Stimulated activated CD8-positive, alpha-beta memory T cell treated with anti-CD3 and anti-CD28 coated beads, Interleukin-2, amount 100 ng/mL, for 48 hours (primary cell): Measurements from ENCODE around the gene CHAC1.
A peak's percentile ranks its signal among the peaks of the same experiment; 100 is the strongest.
"Not testable (repeated sequence)": the region's sequence is repeated elsewhere in the genome, so short reads cannot be mapped to it uniquely, and the experiment has no call there.

Experiments
- DNase-seq, 2 donors: peaks; one replicate each; pipeline ENCODE4 v3.0.0-alpha.2; 2020; ENCODE audit warnings: low read depth in 2 of 2

Gene CHAC1

DNA sequence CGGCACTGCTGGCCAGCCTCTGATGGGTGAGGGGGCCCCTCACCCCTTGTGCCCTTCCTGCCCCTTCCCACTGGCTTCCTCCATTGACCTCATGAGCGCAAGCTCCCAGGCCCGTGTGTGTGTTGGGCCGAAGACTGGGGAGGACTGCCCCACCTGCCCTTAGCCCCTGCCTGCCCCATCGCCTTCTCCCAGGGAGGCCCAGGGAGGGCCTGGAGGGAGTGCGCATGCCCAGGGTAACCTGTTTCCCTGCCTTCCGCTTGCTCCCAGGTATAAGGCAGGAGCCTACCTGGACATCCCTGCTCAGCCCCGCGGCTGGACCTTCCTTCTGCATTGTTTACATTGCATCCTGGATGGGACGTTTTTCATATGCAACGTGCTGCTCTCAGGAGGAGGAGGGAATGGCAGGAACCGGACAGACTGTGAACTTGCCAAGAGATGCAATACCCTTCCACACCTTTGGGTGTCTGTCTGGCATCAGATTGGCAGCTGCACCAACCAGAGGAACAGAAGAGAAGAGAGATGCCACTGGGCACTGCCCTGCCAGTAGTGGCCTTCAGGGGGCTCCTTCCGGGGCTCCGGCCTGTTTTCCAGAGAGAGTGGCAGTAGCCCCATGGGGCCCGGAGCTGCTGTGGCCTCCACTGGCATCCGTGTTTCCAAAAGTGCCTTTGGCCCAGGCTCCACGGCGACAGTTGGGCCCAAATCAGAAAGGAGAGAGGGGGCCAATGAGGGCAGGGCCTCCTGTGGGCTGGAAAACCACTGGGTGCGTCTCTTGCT, 15.3 kb upstream of the CHAC1 start:
- DNase-seq, result no peak

DNA sequence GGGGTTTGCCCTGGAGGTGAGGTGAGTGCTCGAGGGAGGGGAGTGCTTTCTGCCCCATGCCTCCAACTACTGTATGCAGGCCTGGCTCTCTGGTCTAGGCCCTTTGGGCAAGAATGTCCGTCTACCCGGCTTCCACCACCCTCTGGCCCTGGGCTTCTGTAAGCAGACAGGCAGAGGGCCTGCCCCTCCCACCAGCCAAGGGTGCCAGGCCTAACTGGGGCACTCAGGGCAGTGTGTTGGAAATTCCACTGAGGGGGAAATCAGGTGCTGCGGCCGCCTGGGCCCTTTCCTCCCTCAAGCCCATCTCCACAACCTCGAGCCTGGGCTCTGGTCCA, 14.8 kb upstream of the CHAC1 start:
- DNase-seq, result no peak

DNA sequence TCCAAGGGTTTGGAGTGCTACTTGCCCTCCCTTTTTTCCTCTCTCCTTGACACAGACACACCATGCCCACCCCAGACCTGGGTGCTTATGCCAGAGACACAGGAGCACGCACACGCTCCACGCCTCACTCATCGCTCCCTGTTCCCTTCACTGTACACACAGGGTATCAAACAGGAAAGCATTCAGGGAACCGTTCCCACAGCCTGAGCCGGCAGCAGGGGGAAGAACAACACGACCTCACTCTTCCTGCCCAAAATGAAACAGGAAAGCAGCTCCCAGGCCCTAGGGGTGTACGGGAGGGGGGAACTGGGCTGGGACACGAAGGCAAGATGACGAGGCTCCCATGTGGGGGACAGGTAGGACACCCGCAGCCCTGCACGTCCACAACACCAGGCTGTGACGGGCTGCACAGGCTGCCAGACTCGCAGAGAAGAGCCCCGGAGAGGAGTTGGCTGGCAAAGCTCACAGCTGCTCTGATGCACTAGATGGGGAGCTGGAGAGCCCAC, 12.9 kb upstream of the CHAC1 start:
- DNase-seq, result no peak

- DNase-seq, result no peak
Measured at GRCh38 chr15:40941068-40941527, 12.2 kb upstream of the CHAC1 start.

- DNase-seq, result peak; percentile 57 to 59
Measured at GRCh38 chr15:40941528-40942336, 11.5 kb upstream of the CHAC1 start.

GRCh38 chr15:40942337-40942854, 10.9 kb upstream of the CHAC1 start:
- no peak for DNase-seq

- DNase-seq, result no peak
Measured at GRCh38 chr15:40942878-40943277, 10.4 kb upstream of the CHAC1 start.

DNA sequence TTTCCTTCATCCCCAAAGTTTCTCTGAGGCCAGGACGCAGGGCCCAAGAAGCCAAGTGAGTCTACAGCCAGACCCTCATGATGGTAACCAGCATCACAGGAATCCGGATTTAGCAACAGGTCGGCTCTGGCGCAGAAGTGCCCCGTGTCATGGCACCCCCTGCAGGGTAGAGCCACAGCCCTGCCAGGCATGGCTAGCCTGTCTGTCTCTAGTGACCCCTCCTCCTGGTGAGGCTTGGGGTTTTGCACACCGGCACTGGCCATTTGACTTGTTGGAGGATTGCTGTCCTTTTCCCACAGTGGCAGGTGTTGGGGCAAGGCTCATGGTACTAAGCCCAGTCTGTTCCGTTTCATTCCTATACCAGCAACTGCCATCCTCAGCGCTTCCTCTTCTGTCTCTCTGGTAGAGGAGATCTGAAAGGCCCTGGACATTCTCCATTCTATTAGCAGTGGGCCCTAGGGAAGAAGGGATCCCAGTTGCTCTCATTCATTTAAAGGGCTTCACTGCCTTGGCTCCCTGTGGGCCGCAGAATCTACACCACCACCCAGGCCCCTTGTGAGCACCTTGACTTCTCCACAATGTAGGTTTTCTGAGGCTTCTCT, 9.4 kb upstream of the CHAC1 start:
- no peak for DNase-seq

- DNase-seq, result no peak
Measured at GRCh38 chr15:40944510-40945296, 8.6 kb upstream of the CHAC1 start.

DNA sequence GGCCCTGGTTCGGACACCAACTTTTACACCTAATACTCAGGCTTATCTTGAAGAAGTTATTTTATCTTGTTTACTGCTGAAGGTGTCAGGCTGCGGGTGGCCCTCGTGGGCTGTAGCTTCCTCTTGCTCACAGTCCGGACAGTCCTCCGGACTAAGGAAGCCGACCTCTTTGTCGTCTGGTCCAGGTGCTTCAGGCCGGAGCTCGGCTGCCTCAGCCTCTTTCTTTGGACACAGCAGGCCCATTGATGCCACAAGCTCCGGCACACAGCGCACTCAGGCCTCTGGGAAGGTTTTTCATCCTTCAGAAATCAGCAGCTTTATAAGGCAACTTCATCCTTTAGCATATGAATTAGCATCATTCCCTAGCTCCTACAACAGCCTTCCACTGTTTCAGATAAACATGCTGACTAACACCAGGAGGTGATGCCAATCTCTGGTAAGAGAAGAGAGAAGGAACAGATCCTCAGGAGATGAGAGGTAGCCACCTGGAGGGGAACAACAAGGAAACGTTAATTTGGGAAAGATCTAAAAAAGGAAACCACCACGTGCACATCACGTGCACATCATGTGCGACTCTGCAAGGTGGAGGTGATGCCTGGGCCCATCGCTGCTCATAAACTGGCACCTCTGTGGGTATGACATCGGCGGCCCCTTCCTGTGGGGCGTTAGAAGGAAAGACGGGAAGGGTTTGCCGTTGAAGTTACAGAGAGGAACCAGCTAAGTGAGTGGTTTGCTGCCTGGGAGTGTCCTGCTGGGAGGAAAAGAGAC, 4.4 kb upstream of the CHAC1 start:
- DNase-seq, result no peak

GRCh38 chr15:40949756-40950207, 3.5 kb upstream of the CHAC1 start:
- DNase-seq, result no peak

GRCh38 chr15:40951764-40952163, 1.5 kb upstream of the CHAC1 start:
- no peak for DNase-seq

- no peak for DNase-seq
Measured at GRCh38 chr15:40952301-40952900, 870 bp upstream of the CHAC1 start.

DNA sequence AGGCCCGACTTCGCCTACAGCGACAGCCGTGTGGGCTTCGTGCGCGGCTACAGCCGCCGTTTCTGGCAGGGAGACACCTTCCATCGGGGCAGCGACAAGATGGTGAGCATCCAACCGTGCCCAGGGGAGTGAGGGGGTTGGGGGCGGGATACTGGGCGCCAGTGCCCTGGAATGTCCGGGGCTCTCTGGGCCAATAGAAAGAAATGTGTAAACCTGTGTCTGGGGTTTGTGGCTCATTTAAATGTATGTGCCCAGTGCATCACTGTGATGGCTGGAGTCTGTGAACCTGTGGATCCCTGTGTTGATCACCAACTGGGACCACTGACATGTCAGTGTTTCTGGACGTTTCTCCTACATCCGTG, 423 bp downstream of the CHAC1 start:
- no peak for DNase-seq

DNA sequence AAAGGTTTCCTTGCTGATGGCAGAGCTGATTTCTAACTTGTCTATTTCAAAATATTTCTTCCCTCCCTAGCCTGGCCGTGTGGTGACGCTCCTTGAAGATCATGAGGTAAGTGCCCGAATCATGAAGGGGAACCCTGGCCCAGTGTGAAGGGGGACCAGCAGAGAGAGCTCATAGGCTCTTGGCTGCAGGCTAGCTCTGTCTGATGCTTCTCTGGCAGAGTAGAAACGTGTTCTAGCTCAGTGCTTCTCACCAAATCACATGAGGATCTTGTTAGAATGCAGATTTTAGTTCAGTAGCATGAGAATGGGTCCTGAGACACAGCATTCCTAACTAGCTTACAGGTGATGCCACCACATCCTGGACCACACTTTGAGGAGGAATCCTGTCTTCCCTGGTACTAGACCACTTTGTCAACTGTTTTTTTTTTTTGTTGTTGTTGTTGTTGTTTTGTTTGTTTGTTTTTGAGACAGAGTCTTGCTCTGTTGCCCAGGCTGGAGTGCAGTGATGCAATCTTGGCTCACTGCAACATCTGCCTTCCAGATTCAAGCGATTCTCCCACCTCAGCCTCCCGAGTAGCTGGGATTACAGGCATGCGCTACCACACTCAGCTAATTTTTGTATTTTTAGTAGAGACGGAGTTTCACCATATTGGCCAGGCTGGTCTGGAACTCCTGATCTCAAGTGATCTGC, 1.0 kb downstream of the CHAC1 start:
- not testable (repeated sequence) for DNase-seq

GRCh38 chr15:40955141-40955903, 2.1 kb downstream of the CHAC1 start:
- no peak for DNase-seq

- DNase-seq, result no peak
Measured at GRCh38 chr15:40955930-40956540, 2.8 kb downstream of the CHAC1 start.

GRCh38 chr15:40956541-40956982, 3.3 kb downstream of the CHAC1 start:
- DNase-seq, result no peak
